RWPE2 (cell line): ENCODE results near the gene ADGRL2.

Source experiments
- ATAC-seq: fragments of 200-7000 bp; cut with Tn5 transposase; 3 replicates; pipeline ENCODE4 v1.9.1; 2021; ENCODE audit warnings: low read depth
- DNase-seq: peaks from one replicate; pipeline ENCODE4 v3.0.0-alpha.2; 2020; ENCODE audit warnings: low spot score
- H3K27ac ChIP-seq: fragments of 450-650 bp; 2 replicates; pipeline ENCODE4 v1.5.1; 2017; ENCODE audit warnings: mild to moderate bottlenecking; ENCODE audit not compliant: poor library complexity, severe bottlenecking
- H3K27me3 ChIP-seq: fragments of 250-450 bp; sonication (Bioruptor Pico); 2 replicates; pipeline ENCODE4 v1.5.1; 2021; ENCODE audit warnings: mild to moderate bottlenecking, moderate library complexity; ENCODE audit not compliant: insufficient read depth, poor library complexity, severe bottlenecking
- H3K36me3 ChIP-seq: fragments of 250-450 bp; sonication (Bioruptor Pico); 2 replicates; pipeline ENCODE4 v1.5.1; 2020; ENCODE audit warnings: low read depth, mild to moderate bottlenecking, moderate library complexity
- H3K4me1 ChIP-seq: fragments of 250-450 bp; sonication (Bioruptor Pico); 2 replicates; pipeline ENCODE4 v1.5.1; 2021; ENCODE audit warnings: mild to moderate bottlenecking, moderate library complexity; ENCODE audit not compliant: insufficient read depth, poor library complexity, severe bottlenecking
- H3K4me3 ChIP-seq: fragments of 250-450 bp; sonication (Bioruptor Pico); 2 replicates; pipeline ENCODE4 v1.5.1; 2021; ENCODE audit warnings: mild to moderate bottlenecking, moderate library complexity; ENCODE audit not compliant: severe bottlenecking
- H3K9me3 ChIP-seq: fragments of 250-450 bp; sonication (Bioruptor Pico); 2 replicates; pipeline ENCODE4 v1.5.1; 2021; ENCODE audit warnings: mild to moderate bottlenecking, moderate library complexity; ENCODE audit not compliant: severe bottlenecking
- TF ChIP-seq, protein P1 (sequence below): fragments of 450-650 bp; IDR thresholded peaks from one replicate; pipeline ENCODE4 v1.5.1; 2017; ENCODE audit warnings: mild to moderate bottlenecking, moderate library complexity; ENCODE audit not compliant: poor library complexity, severe bottlenecking

Gene ADGRL2

GRCh38 chr1:81800695-81801650 lies at the start of gene ADGRL2:
Gene ADGRL2 (plus strand): TSS chr1:81800934. CDS start chr1:81836985, 36,051 bp downstream.
- peaks cover 88% of the 10 kb centered on the region for H3K27me3 ChIP-seq
- H3K27ac ChIP-seq = peak within 1 kb of the TSS; percentile 45
- TF ChIP-seq, protein P1, sequence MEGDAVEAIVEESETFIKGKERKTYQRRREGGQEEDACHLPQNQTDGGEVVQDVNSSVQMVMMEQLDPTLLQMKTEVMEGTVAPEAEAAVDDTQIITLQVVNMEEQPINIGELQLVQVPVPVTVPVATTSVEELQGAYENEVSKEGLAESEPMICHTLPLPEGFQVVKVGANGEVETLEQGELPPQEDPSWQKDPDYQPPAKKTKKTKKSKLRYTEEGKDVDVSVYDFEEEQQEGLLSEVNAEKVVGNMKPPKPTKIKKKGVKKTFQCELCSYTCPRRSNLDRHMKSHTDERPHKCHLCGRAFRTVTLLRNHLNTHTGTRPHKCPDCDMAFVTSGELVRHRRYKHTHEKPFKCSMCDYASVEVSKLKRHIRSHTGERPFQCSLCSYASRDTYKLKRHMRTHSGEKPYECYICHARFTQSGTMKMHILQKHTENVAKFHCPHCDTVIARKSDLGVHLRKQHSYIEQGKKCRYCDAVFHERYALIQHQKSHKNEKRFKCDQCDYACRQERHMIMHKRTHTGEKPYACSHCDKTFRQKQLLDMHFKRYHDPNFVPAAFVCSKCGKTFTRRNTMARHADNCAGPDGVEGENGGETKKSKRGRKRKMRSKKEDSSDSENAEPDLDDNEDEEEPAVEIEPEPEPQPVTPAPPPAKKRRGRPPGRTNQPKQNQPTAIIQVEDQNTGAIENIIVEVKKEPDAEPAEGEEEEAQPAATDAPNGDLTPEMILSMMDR = no peak
- ATAC-seq (peak; percentile 65), DNase-seq (peak; percentile 52)
- H3K4me3 ChIP-seq = peak within 1 kb of the TSS; percentile 44
- no peaks in the 10 kb centered on the region for H3K36me3 ChIP-seq
- no peaks in the 10 kb centered on the region for H3K4me1 ChIP-seq
- H3K9me3 ChIP-seq = no peaks in the 10 kb centered on the region

DNA sequence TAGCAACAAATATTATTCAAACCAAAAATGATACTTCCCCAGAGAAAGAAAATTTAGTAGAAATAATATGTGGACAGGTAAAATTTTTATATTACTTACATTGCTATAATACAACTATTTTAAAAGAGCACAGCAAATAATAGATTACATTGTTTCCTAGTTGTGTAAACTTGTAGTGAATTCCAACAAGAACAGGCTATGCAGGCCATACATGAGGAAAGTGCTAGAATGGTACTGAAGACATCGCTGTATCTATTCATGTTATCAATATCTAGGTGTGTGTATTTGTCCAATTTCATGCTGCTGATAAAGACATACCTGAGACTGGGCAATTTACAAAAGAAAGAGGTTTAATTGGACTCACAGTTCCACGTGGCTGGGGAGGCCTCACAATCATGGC lies 47.9 kb upstream of the ADGRL2 start:
- Histone ChIP-seq H3K27ac (no peak overlapping the region), H3K4me1 (no peaks in the 10 kb centered on the region), H3K4me3 (no peak overlapping the region), H3K27me3 (no peaks in the 10 kb centered on the region), H3K36me3 (no peaks in the 10 kb centered on the region), H3K9me3 (no peaks in the 10 kb centered on the region)
- ATAC-seq (no peak), DNase-seq (no peak)
- TF ChIP-seq, protein P1 = no peak

- TF ChIP-seq, protein P1 = no peak
These were observed 46.3 kb upstream of the ADGRL2 start for GRCh38 chr1:81754424-81754823.

GRCh38 chr1:81756872-81757271 lies 43.9 kb upstream of the ADGRL2 start:
- no peak overlapping the region for H3K27ac ChIP-seq
- no peak overlapping the region for H3K4me3 ChIP-seq
- ATAC-seq (no peak), DNase-seq (no peak)
- TF ChIP-seq, protein P1 = no peak
- no peaks in the 10 kb centered on the region for H3K27me3 ChIP-seq
- no peaks in the 10 kb centered on the region for H3K4me1 ChIP-seq
- H3K9me3 ChIP-seq = no peaks in the 10 kb centered on the region
- no peaks in the 10 kb centered on the region for H3K36me3 ChIP-seq

More at GRCh38 chr1:81754424-81754823, 46.3 kb upstream of the ADGRL2 start:
- no peaks in the 10 kb centered on the region for H3K36me3 ChIP-seq
- H3K27me3 ChIP-seq = no peaks in the 10 kb centered on the region
- DNase-seq (no peak), ATAC-seq (no peak)
- H3K9me3 ChIP-seq = no peaks in the 10 kb centered on the region
- H3K4me3 ChIP-seq = no peak overlapping the region
- H3K27ac ChIP-seq = no peak overlapping the region
- no peaks in the 10 kb centered on the region for H3K4me1 ChIP-seq
